GM12865 (cell line): ENCODE data around the gene ASIC3.

Source experiments
- DNase-seq: peaks from one replicate; pipeline ENCODE4 v3.0.0; 2010; ENCODE audit warnings: low read depth
- H3K4me3 ChIP-seq: 2 replicates; pipeline ENCODE4 v1.5.1; 2011; ENCODE audit warnings: mild to moderate bottlenecking, low read depth, low read length, control low read depth
- CTCF ChIP-seq: IDR thresholded peaks from 2 replicates; pipeline ENCODE4 v1.5.1; 2011; ENCODE audit warnings: low read length, control low read depth, low read depth, inconsistent platforms; ENCODE audit not compliant: insufficient read depth; ENCODE audit errors: missing control alignments

Gene ASIC3

GRCh38 chr7:151047976-151048815, at the start of gene ASIC3:
ASIC3 (plus strand) TSS chr7:151048531; CDS start chr7:151048886, 355 bp downstream.
- no peak for DNase-seq
- H3K4me3 ChIP-seq, result no peak within 1 kb of the TSS
- no peak for TF ChIP-seq CTCF

- DNase-seq, result no peak
- TF ChIP-seq CTCF, result no peak
- H3K4me3 ChIP-seq, result no peak overlapping the region
Observed at GRCh38 chr7:150999001-150999400, 49.3 kb upstream of the ASIC3 start.

- TF ChIP-seq CTCF, result no peak
- DNase-seq, result no peak
- no peak overlapping the region for H3K4me3 ChIP-seq
Observed at GRCh38 chr7:150999497-151000230, 48.7 kb upstream of the ASIC3 start.

GRCh38 chr7:151000897-151001495, 47.3 kb upstream of the ASIC3 start:
- no peak overlapping the region for H3K4me3 ChIP-seq
- TF ChIP-seq CTCF, result no peak
- no peak for DNase-seq

- DNase-seq, result no peak
- no peak overlapping the region for H3K4me3 ChIP-seq
- no peak for TF ChIP-seq CTCF
Observed at GRCh38 chr7:151001546-151001945, 46.8 kb upstream of the ASIC3 start.

- no peak for DNase-seq
- no peak for TF ChIP-seq CTCF
- no peak overlapping the region for H3K4me3 ChIP-seq
Observed at GRCh38 chr7:151003572-151003971, 44.8 kb upstream of the ASIC3 start.
